GM19099 (cell line): ENCODE data around the gene ADNP2.

ENCODE experiments used
- POLR2A ChIP-seq: IDR thresholded peaks from 3 replicates; pipeline ENCODE4 v1.6.1; 2011; ENCODE audit warnings: low read depth; ENCODE audit not compliant: insufficient read length; ENCODE audit errors: extremely low read depth

ADNP2 gene

GRCh38 chr18:80108739-80109675 lies at the start of gene ADNP2:
Gene ADNP2 (plus strand): TSS chr18:80109262. CDS start chr18:80117543, 8,281 bp downstream.
- TF ChIP-seq POLR2A = peak; percentile 81

GRCh38 chr18:80059945-80060344 lies 49.1 kb upstream of the ADNP2 start:
- no peak for TF ChIP-seq POLR2A

GRCh38 chr18:80065705-80066104 lies 43.4 kb upstream of the ADNP2 start:
- TF ChIP-seq POLR2A = no peak

- TF ChIP-seq POLR2A = no peak
Measured at GRCh38 chr18:80067321-80067720, 41.7 kb upstream of the ADNP2 start.

GRCh38 chr18:80067897-80068296 lies 41.2 kb upstream of the ADNP2 start:
- no peak for TF ChIP-seq POLR2A

- no peak for TF ChIP-seq POLR2A
Measured at GRCh38 chr18:80068571-80069272, 40.3 kb upstream of the ADNP2 start.

- no peak for TF ChIP-seq POLR2A
Measured at GRCh38 chr18:80070825-80071224, 38.2 kb upstream of the ADNP2 start.

GRCh38 chr18:80074183-80074582 lies 34.9 kb upstream of the ADNP2 start:
- TF ChIP-seq POLR2A = no peak

GRCh38 chr18:80074697-80075096 lies 34.4 kb upstream of the ADNP2 start:
- TF ChIP-seq POLR2A = no peak

- TF ChIP-seq POLR2A = no peak
Measured at GRCh38 chr18:80075940-80076339, 33.1 kb upstream of the ADNP2 start.

GRCh38 chr18:80076379-80076778 lies 32.7 kb upstream of the ADNP2 start:
- no peak for TF ChIP-seq POLR2A

- no peak for TF ChIP-seq POLR2A
Measured at GRCh38 chr18:80077873-80078272, 31.2 kb upstream of the ADNP2 start.

- TF ChIP-seq POLR2A = no peak
Measured at GRCh38 chr18:80086281-80086680, 22.8 kb upstream of the ADNP2 start.

- TF ChIP-seq POLR2A = no peak
Measured at GRCh38 chr18:80088036-80088435, 21.0 kb upstream of the ADNP2 start.

- no peak for TF ChIP-seq POLR2A
Measured at GRCh38 chr18:80088823-80089222, 20.2 kb upstream of the ADNP2 start.

- no peak for TF ChIP-seq POLR2A
Measured at GRCh38 chr18:80095414-80095813, 13.6 kb upstream of the ADNP2 start.
